HEK293T (cell line): ENCODE results near the gene INPP1.
"Not testable (repeated sequence)": the region's sequence is repeated elsewhere in the genome, so short reads cannot be mapped to it uniquely, and the experiment has no call there.

Experiments
- CTCF ChIA-PET: fragments of 350-600 bp; formaldehyde crosslinking; extraction: SDS; loops from one replicate; lab custom pipeline; 2021; ENCODE audit warnings: antibody characterized with exemption, inconsistent platforms; lab: Yijun Ruan, JAX
- POLR2A ChIA-PET: fragments of 350-600 bp; formaldehyde crosslinking; extraction: SDS; loops from one replicate; lab custom pipeline; 2020; ENCODE audit warnings: antibody characterized with exemption, inconsistent platforms; lab: Yijun Ruan, JAX
- DNase-seq: peaks from one replicate; pipeline ENCODE4 v3.0.0; 2012; ENCODE audit warnings: mixed read lengths; ENCODE audit errors: extremely low spot score
- ARNT ChIP-seq: fragments of 450-650 bp; IDR thresholded peaks from 2 replicates; pipeline ENCODE4 v1.6.1; 2017; ENCODE audit warnings: mild to moderate bottlenecking
- BHLHE40 ChIP-seq: fragments of 450-650 bp; IDR thresholded peaks from 2 replicates; pipeline ENCODE4 v1.6.1; 2016; ENCODE audit warnings: mild to moderate bottlenecking, moderate library complexity, borderline replicate concordance
- CTBP1 ChIP-seq: fragments of 450-650 bp; IDR thresholded peaks from 2 replicates; pipeline ENCODE4 v1.6.1; 2016; ENCODE audit warnings: borderline replicate concordance
- ELF4 ChIP-seq: fragments of 450-650 bp; IDR thresholded peaks from 2 replicates; pipeline ENCODE4 v1.6.1; 2017; ENCODE audit warnings: antibody characterized with exemption
- FOXA1 ChIP-seq: fragments of 450-650 bp; IDR thresholded peaks from 2 replicates; pipeline ENCODE4 v1.6.1; 2016; ENCODE audit warnings: mild to moderate bottlenecking
- FOXK2 ChIP-seq: fragments of 450-650 bp; IDR thresholded peaks from 2 replicates; pipeline ENCODE4 v1.6.1; 2016; ENCODE audit warnings: mild to moderate bottlenecking
- FOXM1 ChIP-seq: fragments of 450-650 bp; IDR thresholded peaks from 2 replicates; pipeline ENCODE4 v1.6.1; 2017; ENCODE audit warnings: mild to moderate bottlenecking, borderline replicate concordance
- HDGF ChIP-seq: fragments of 450-650 bp; IDR thresholded peaks from 2 replicates; pipeline ENCODE4 v1.6.1; 2017; ENCODE audit warnings: antibody characterized with exemption, borderline replicate concordance
- L3MBTL2 ChIP-seq: fragments of 450-650 bp; conservative IDR thresholded peaks from 2 replicates; pipeline ENCODE4 v1.6.1; 2016; ENCODE audit warnings: mild to moderate bottlenecking
- LEF1 ChIP-seq: fragments of 450-650 bp; IDR thresholded peaks from 2 replicates; pipeline ENCODE4 v1.6.1; 2017; ENCODE audit warnings: mild to moderate bottlenecking, borderline replicate concordance
- NFRKB ChIP-seq: fragments of 450-650 bp; IDR thresholded peaks from 2 replicates; pipeline ENCODE4 v1.6.1; 2016; ENCODE audit warnings: mild to moderate bottlenecking, moderate library complexity
- PKNOX1 ChIP-seq: fragments of 450-650 bp; IDR thresholded peaks from 2 replicates; pipeline ENCODE4 v1.6.1; 2016
- SP1 ChIP-seq: fragments of 450-650 bp; IDR thresholded peaks from 2 replicates; pipeline ENCODE4 v1.6.1; 2017
- SUZ12 ChIP-seq: fragments of 450-650 bp; IDR thresholded peaks from 2 replicates; pipeline ENCODE4 v1.6.1; 2016; ENCODE audit warnings: mild to moderate bottlenecking
- TARDBP ChIP-seq: fragments of 450-650 bp; IDR thresholded peaks from 2 replicates; pipeline ENCODE4 v1.6.1; 2016
- ZNF384 ChIP-seq: fragments of 450-650 bp; IDR thresholded peaks from 2 replicates; pipeline ENCODE4 v1.6.1; 2016

Gene INPP1

GRCh38 chr2:190343536-190344275, at the start of gene INPP1:
Gene INPP1, plus strand, starts transcription at chr2:190343589. Its CDS starts 16,514 bp downstream, at chr2:190360103.
- ChIA-PET POLR2A (interaction anchor here (1.2 to 2.9 kb wide), 3 partner anchors 8 to 24 kb away, joined by 3 to 17 read pairs (median 4); partner anchors contain the start of gene HIBCH), CTCF (interaction anchor here (0.7 to 1.0 kb wide), 2 partner anchors 21 to 37 kb away, joined by 3 to 4 read pairs; no protein-coding TSS in a partner anchor)
- DNase-seq = peak; percentile 48
- TF ChIP-seq SP1 (no peak), L3MBTL2 (peak; percentile 95), ELF4 (no peak), FOXA1 (no peak)

GRCh38 chr2:190297880-190298279, 45.5 kb upstream of the INPP1 start:
- CTCF ChIA-PET, POLR2A ChIA-PET, DNase-seq: not testable (repeated sequence)

- no peak for DNase-seq
- CTCF ChIA-PET = no interaction called here
- TF ChIP-seq NFRKB = no peak
- no peak for TF ChIP-seq FOXK2
- no peak for TF ChIP-seq HDGF
- TF ChIP-seq PKNOX1 = no peak
- TF ChIP-seq LEF1 = no peak
- no peak for TF ChIP-seq FOXM1
- TF ChIP-seq FOXA1 = no peak
- no peak for TF ChIP-seq ELF4
- no peak for TF ChIP-seq SUZ12
- no peak for TF ChIP-seq BHLHE40
- TF ChIP-seq TARDBP = no peak
- TF ChIP-seq ZNF384 = no peak
- no peak for TF ChIP-seq SP1
- no peak for TF ChIP-seq ARNT
- no peak for TF ChIP-seq CTBP1
- POLR2A ChIA-PET = no interaction called here
These were observed 42.4 kb upstream of the INPP1 start for GRCh38 chr2:190301032-190301431.

- ChIA-PET CTCF (no interaction called here), POLR2A (no interaction called here)
- TF ChIP-seq LEF1 (no peak), HDGF (no peak), TARDBP (no peak), FOXK2 (no peak), ARNT (no peak), SP1 (no peak), BHLHE40 (no peak), L3MBTL2 (no peak), FOXA1 (no peak), SUZ12 (no peak), FOXM1 (no peak), ELF4 (no peak), NFRKB (no peak), ZNF384 (no peak), CTBP1 (no peak)
- DNase-seq = no peak
These were observed 41.3 kb upstream of the INPP1 start for GRCh38 chr2:190302052-190302451.

- TF ChIP-seq LEF1 (no peak), SP1 (no peak), ZNF384 (no peak), ARNT (no peak), BHLHE40 (no peak), FOXK2 (no peak), SUZ12 (no peak), NFRKB (no peak), FOXA1 (no peak), L3MBTL2 (no peak), PKNOX1 (no peak), ELF4 (no peak), TARDBP (no peak), HDGF (no peak), FOXM1 (no peak), CTBP1 (no peak)
- CTCF ChIA-PET = no interaction called here
- POLR2A ChIA-PET = no interaction called here
- DNase-seq = no peak
These were observed 39.7 kb upstream of the INPP1 start for GRCh38 chr2:190303647-190304046.

GRCh38 chr2:190304404-190304803, 39.0 kb upstream of the INPP1 start:
- TF ChIP-seq SP1 (no peak), ARNT (no peak), ZNF384 (no peak), L3MBTL2 (no peak), PKNOX1 (no peak), CTBP1 (no peak), ELF4 (no peak), FOXM1 (no peak), HDGF (no peak), TARDBP (no peak), SUZ12 (no peak), BHLHE40 (no peak), FOXA1 (no peak), FOXK2 (no peak), NFRKB (no peak)
- CTCF ChIA-PET = no interaction called here
- POLR2A ChIA-PET = no interaction called here
- no peak for DNase-seq
